GM10266 (cell line): Measurements from ENCODE around the gene ZNF292.
"Not testable (repeated sequence)": the region's sequence is repeated elsewhere in the genome, so short reads cannot be mapped to it uniquely, and the experiment has no call there.

Experiments
- DNase-seq: peaks from one replicate; pipeline ENCODE4 v3.0.0; 2012; ENCODE audit errors: extremely low spot score
- CTCF ChIP-seq: IDR thresholded peaks from 2 replicates; pipeline ENCODE4 v1.5.1; 2012; ENCODE audit warnings: mild to moderate bottlenecking, low read depth; ENCODE audit not compliant: control insufficient read depth, insufficient read depth; ENCODE audit errors: missing control alignments

ZNF292 gene

GRCh38 chr6:87237804-87238203, 82.4 kb downstream of the ZNF292 start:
- TF ChIP-seq CTCF = peak; percentile 35
- peak; percentile 43 for DNase-seq

- not testable (repeated sequence) for DNase-seq
Observed at GRCh38 chr6:87239098-87239635, 83.8 kb downstream of the ZNF292 start.

GRCh38 chr6:87241304-87241703, 85.9 kb downstream of the ZNF292 start:
- no peak for TF ChIP-seq CTCF
- DNase-seq = no peak

- DNase-seq = no peak
- no peak for TF ChIP-seq CTCF
Observed at GRCh38 chr6:87242311-87242710, 86.9 kb downstream of the ZNF292 start.

- no peak for TF ChIP-seq CTCF
- DNase-seq = no peak
Observed at GRCh38 chr6:87243812-87244211, 88.4 kb downstream of the ZNF292 start.

- DNase-seq = no peak
- TF ChIP-seq CTCF = no peak
Observed at GRCh38 chr6:87244380-87244779, 89.0 kb downstream of the ZNF292 start.

GRCh38 chr6:87250019-87250418, 94.7 kb downstream of the ZNF292 start:
- no peak for DNase-seq
- TF ChIP-seq CTCF = no peak

- TF ChIP-seq CTCF = no peak
Observed at GRCh38 chr6:87251225-87251624, 95.9 kb downstream of the ZNF292 start.

More at GRCh38 chr6:87251225-87251624, 95.9 kb downstream of the ZNF292 start:
- no peak for DNase-seq
